ENCODE results near the gene PPP1R12B.

- TF ChIP-seq POLR2A (IDR thresholded peaks at IDR 0.05): no peak
- TF ChIP-seq CTCF (IDR thresholded peaks at IDR 0.05): no peak
Measured at GRCh38 chr1:202462342-202463076, 114.0 kb downstream of the PPP1R12B start.
